Measurements from ENCODE around the gene ABTB2.

DNA sequence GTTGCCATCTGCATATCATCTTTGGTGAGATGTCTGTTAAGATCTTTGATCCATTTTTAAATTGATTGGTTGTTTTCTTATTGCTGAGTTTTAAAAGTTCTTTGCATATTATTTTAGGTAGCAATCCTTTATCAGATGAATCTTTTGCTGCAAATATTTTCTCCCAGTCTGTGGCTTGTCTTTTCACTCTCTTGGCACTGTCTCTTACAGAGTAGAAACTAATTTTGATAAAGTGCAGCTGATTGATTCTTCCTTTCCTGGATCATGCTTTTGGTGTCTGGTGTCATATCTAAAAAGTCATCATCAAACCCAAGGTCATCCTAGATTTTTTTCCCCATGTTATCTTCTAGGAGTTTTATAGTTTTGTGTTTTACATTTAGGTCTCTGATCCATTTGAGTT, 139.7 kb downstream of the ABTB2 start:
- TF ChIP-seq, protein P1, sequence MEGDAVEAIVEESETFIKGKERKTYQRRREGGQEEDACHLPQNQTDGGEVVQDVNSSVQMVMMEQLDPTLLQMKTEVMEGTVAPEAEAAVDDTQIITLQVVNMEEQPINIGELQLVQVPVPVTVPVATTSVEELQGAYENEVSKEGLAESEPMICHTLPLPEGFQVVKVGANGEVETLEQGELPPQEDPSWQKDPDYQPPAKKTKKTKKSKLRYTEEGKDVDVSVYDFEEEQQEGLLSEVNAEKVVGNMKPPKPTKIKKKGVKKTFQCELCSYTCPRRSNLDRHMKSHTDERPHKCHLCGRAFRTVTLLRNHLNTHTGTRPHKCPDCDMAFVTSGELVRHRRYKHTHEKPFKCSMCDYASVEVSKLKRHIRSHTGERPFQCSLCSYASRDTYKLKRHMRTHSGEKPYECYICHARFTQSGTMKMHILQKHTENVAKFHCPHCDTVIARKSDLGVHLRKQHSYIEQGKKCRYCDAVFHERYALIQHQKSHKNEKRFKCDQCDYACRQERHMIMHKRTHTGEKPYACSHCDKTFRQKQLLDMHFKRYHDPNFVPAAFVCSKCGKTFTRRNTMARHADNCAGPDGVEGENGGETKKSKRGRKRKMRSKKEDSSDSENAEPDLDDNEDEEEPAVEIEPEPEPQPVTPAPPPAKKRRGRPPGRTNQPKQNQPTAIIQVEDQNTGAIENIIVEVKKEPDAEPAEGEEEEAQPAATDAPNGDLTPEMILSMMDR (IDR thresholded peaks at IDR 0.05) = no peak
- no peak for TF ChIP-seq POLR2A (IDR thresholded peaks at IDR 0.05)

Data from body of pancreas (tissue), 4 donors.